GM12801 (cell line): ENCODE results near the gene C20orf144.

ENCODE experiments used
- CTCF ChIP-seq: IDR thresholded peaks from one replicate; pipeline ENCODE4 v1.5.1; 2011; ENCODE audit warnings: control low read depth; ENCODE audit not compliant: insufficient read length; ENCODE audit errors: extremely low read depth

C20orf144 gene

GRCh38 chr20:33662172-33662571 is at the start of gene C20orf144:
Gene C20orf144, plus strand, starts transcription at chr20:33662327. Its CDS starts 19 bp downstream, at chr20:33662346.
- no peak for TF ChIP-seq CTCF

GRCh38 chr20:33621717-33622400 is 40.3 kb upstream of the C20orf144 start:
- TF ChIP-seq CTCF: no peak

GRCh38 chr20:33622705-33623365 is 39.3 kb upstream of the C20orf144 start:
- no peak for TF ChIP-seq CTCF

GRCh38 chr20:33624399-33624798 is 37.7 kb upstream of the C20orf144 start:
- no peak for TF ChIP-seq CTCF

- TF ChIP-seq CTCF: no peak
Observed at GRCh38 chr20:33626190-33626589, 35.9 kb upstream of the C20orf144 start.

- TF ChIP-seq CTCF: no peak
Observed at GRCh38 chr20:33627577-33628216, 34.4 kb upstream of the C20orf144 start.

GRCh38 chr20:33629533-33629932 is 32.6 kb upstream of the C20orf144 start:
- TF ChIP-seq CTCF: no peak
